Measurements from ENCODE around the gene UQCRC2. TPM values are rescaled to one million over a fixed set of nuclear protein-coding genes. Genes with fewer than 3 reads are reported as not detected.
"Not testable (repeated sequence)": the region's sequence is repeated elsewhere in the genome, so short reads cannot be mapped to it uniquely, and the experiment has no call there.

UQCRC2 gene
- total RNA-seq, 1 donor from 2014 or later = 238 TPM

GRCh38 chr16:22008215-22009059 lies 55.3 kb downstream of the UQCRC2 start:
- intact Hi-C loops (cut with micrococcal nuclease) = no loop called here

GRCh38 chr16:22010902-22011301 lies 57.7 kb downstream of the UQCRC2 start:
- intact Hi-C loops (cut with micrococcal nuclease) = no loop called here

GRCh38 chr16:22012241-22012640 lies 59.1 kb downstream of the UQCRC2 start:
- intact Hi-C loops (cut with micrococcal nuclease) = no loop called here

- intact Hi-C loops (cut with micrococcal nuclease) = no loop called here
These were observed 60.3 kb downstream of the UQCRC2 start for GRCh38 chr16:22013486-22013885.

GRCh38 chr16:22014271-22014873 lies 61.2 kb downstream of the UQCRC2 start:
- intact Hi-C loops (cut with micrococcal nuclease) = no loop called here

GRCh38 chr16:22016927-22017326 lies 63.8 kb downstream of the UQCRC2 start:
- intact Hi-C loops (cut with micrococcal nuclease) = no loop called here

- intact Hi-C loops (cut with micrococcal nuclease) = no loop called here
These were observed 65.4 kb downstream of the UQCRC2 start for GRCh38 chr16:22018559-22018958.

GRCh38 chr16:22022151-22022550 lies 69.0 kb downstream of the UQCRC2 start:
- intact Hi-C loops (cut with micrococcal nuclease) = no loop called here

GRCh38 chr16:22023505-22023904 lies 70.3 kb downstream of the UQCRC2 start:
- intact Hi-C loops (cut with micrococcal nuclease) = no loop called here

GRCh38 chr16:22024785-22025184 lies 71.6 kb downstream of the UQCRC2 start:
- intact Hi-C loops (cut with micrococcal nuclease) = not testable (repeated sequence)

- intact Hi-C loops (cut with micrococcal nuclease) = no loop called here
These were observed 74.5 kb downstream of the UQCRC2 start for GRCh38 chr16:22027633-22028032.

GRCh38 chr16:22029632-22030031 lies 76.5 kb downstream of the UQCRC2 start:
- intact Hi-C loops (cut with micrococcal nuclease) = no loop called here

GRCh38 chr16:22030087-22030812 lies 77.1 kb downstream of the UQCRC2 start:
- intact Hi-C loops (cut with micrococcal nuclease) = no loop called here

- intact Hi-C loops (cut with micrococcal nuclease) = no loop called here
These were observed 78.4 kb downstream of the UQCRC2 start for GRCh38 chr16:22031483-22032083.

Other genes with a start within 250 kb of the UQCRC2 start
- gene NPIPB4, start 95.6 kb upstream of the UQCRC2 start, total RNA-seq = 206 and 220 TPM in 2 replicates
- not detected in 2 replicates for gene PDZD9, start 47.8 kb downstream of the UQCRC2 start, total RNA-seq
- gene MOSMO, start 54.8 kb downstream of the UQCRC2 start, total RNA-seq = 10.1 and 12.9 TPM in 2 replicates
- not detected in 2 replicates for gene VWA3A, start 139.2 kb downstream of the UQCRC2 start, total RNA-seq
- gene SDR42E2, start 209.1 kb downstream of the UQCRC2 start, total RNA-seq = 0.07 TPM in 1 of 2 replicates, not detected in the other